Stimulated activated CD8-positive, alpha-beta memory T cell treated with anti-CD3 and anti-CD28 coated beads, Interleukin-12 subunit alpha, Interleukin-12 subunit beta, amount 100 ng/mL, for 24 hours (primary cell): ENCODE measurements around the gene OR5K1.

ENCODE experiments used
- DNase-seq: peaks from one replicate; pipeline ENCODE4 v3.0.0-alpha.2; 2020; ENCODE audit errors: extremely low read depth

The OR5K1 gene

GRCh38 chr3:98462901-98463300 lies at the start of gene OR5K1:
Gene OR5K1 (plus strand): TSS chr3:98463201. CDS start chr3:98469577, 6,376 bp downstream.
- no peak for DNase-seq

- DNase-seq, result no peak
Measured at GRCh38 chr3:98432575-98432974, 30.4 kb upstream of the OR5K1 start.

GRCh38 chr3:98433764-98434163 lies 29.2 kb upstream of the OR5K1 start:
- DNase-seq, result no peak

- no peak for DNase-seq
Measured at GRCh38 chr3:98434412-98434811, 28.6 kb upstream of the OR5K1 start.

- DNase-seq, result no peak
Measured at GRCh38 chr3:98440283-98440682, 22.7 kb upstream of the OR5K1 start.

GRCh38 chr3:98445949-98446406 lies 17.0 kb upstream of the OR5K1 start:
- no peak for DNase-seq

GRCh38 chr3:98449606-98450193 lies 13.3 kb upstream of the OR5K1 start:
- no peak for DNase-seq

- DNase-seq, result no peak
Measured at GRCh38 chr3:98450372-98450771, 12.6 kb upstream of the OR5K1 start.

GRCh38 chr3:98453827-98454226 lies 9.2 kb upstream of the OR5K1 start:
- no peak for DNase-seq

- no peak for DNase-seq
Measured at GRCh38 chr3:98454929-98455328, 8.1 kb upstream of the OR5K1 start.

- DNase-seq, result no peak
Measured at GRCh38 chr3:98457543-98457942, 5.5 kb upstream of the OR5K1 start.

GRCh38 chr3:98460220-98460619 lies 2.8 kb upstream of the OR5K1 start:
- DNase-seq, result no peak

GRCh38 chr3:98482717-98483482 lies 19.9 kb downstream of the OR5K1 start:
- DNase-seq, result no peak

- no peak for DNase-seq
Measured at GRCh38 chr3:98483626-98484025, 20.6 kb downstream of the OR5K1 start.

- DNase-seq, result no peak
Measured at GRCh38 chr3:98497381-98497780, 34.4 kb downstream of the OR5K1 start, which contains the start of gene OR5K2. Gene OR5K2 (plus strand): TSS chr3:98497681. CDS start chr3:98497681, 0 bp downstream.

GRCh38 chr3:98500019-98500418 lies 37.0 kb downstream of the OR5K1 start:
- DNase-seq, result no peak

- no peak for DNase-seq
Measured at GRCh38 chr3:98501270-98501669, 38.3 kb downstream of the OR5K1 start.

- DNase-seq, result no peak
Measured at GRCh38 chr3:98501863-98502576, 39.0 kb downstream of the OR5K1 start.

GRCh38 chr3:98504539-98504938 lies 41.5 kb downstream of the OR5K1 start:
- DNase-seq, result no peak

- no peak for DNase-seq
Measured at GRCh38 chr3:98508582-98508981, 45.6 kb downstream of the OR5K1 start.

GRCh38 chr3:98512576-98512975 lies 49.6 kb downstream of the OR5K1 start:
- DNase-seq, result no peak

- no peak for DNase-seq
Measured at GRCh38 chr3:98513091-98513511, 50.1 kb downstream of the OR5K1 start.

GRCh38 chr3:98513736-98514135 lies 50.7 kb downstream of the OR5K1 start:
- DNase-seq, result no peak
